CD8-positive, alpha-beta memory T cell (primary cell): ENCODE results near the gene STARD13. TPM values are rescaled to one million over a fixed set of nuclear protein-coding genes. Genes with fewer than 3 reads are reported as not detected.

Source experiments
- CTCF ChIA-PET: fragments of 350-600 bp; sonication (Branson Sonifier 250); formaldehyde crosslinking; loops from one replicate; lab custom pipeline; 2021; ENCODE audit warnings: antibody characterized with exemption; lab: Charles Lee
- POLR2A ChIA-PET: fragments of 350-600 bp; sonication (Branson Sonifier 250); formaldehyde crosslinking; loops from one replicate; lab custom pipeline; 2021; ENCODE audit warnings: antibody characterized with exemption; lab: Charles Lee
- DNase-seq, 5 donors: peaks; one replicate each; pipeline versions ENCODE4 v3.0.0 to v3.0.0-alpha.2; 2020 to 2022; ENCODE audit warnings: mixed read lengths in 1 of 5
- H3K27ac ChIP-seq: one replicate; pipeline ENCODE4 v1.7.0; 2013; ENCODE audit warnings: low read depth, mild to moderate bottlenecking, low read length, moderate library complexity
- H3K27me3 ChIP-seq: 2 replicates; pipeline ENCODE4 v1.7.0; 2013; ENCODE audit warnings: low read length, mild to moderate bottlenecking; ENCODE audit not compliant: insufficient read depth, poor library complexity, severe bottlenecking
- H3K36me3 ChIP-seq: 2 replicates; pipeline ENCODE4 v1.7.0; 2013; ENCODE audit warnings: mild to moderate bottlenecking, low read length, moderate library complexity; ENCODE audit not compliant: insufficient read depth
- H3K4me1 ChIP-seq: 2 replicates; pipeline ENCODE4 v1.7.0; 2013; ENCODE audit warnings: mild to moderate bottlenecking, low read length, moderate library complexity; ENCODE audit not compliant: insufficient read depth
- H3K4me3 ChIP-seq: 2 replicates; pipeline ENCODE4 v1.7.0; 2013; ENCODE audit warnings: mild to moderate bottlenecking, low read length
- H3K9me3 ChIP-seq: 2 replicates; pipeline ENCODE4 v1.7.0; 2013; ENCODE audit warnings: mild to moderate bottlenecking, low read length
- H3K27ac Mint-ChIP-seq, 8 donors: one replicate each; pipeline ENCODE4 v1.8.0; 2020 to 2021; ENCODE audit warnings: mixed read lengths in 8 of 8, mild to moderate bottlenecking in 6 of 8, inconsistent platforms in 3 of 8, moderate library complexity in 3 of 8
- H3K27me3 Mint-ChIP-seq, 2 donors: one replicate each; pipeline ENCODE4 v1.8.0; 2020 to 2021; ENCODE audit warnings: mixed read lengths in 2 of 2, mild to moderate bottlenecking in 1 of 2, moderate library complexity in 1 of 2
- H3K36me3 Mint-ChIP-seq, 3 donors: one replicate each; pipeline ENCODE4 v1.8.0; 2020 to 2021; ENCODE audit warnings: mixed read lengths in 3 of 3, inconsistent platforms in 1 of 3, mild to moderate bottlenecking in 1 of 3
- H3K4me1 Mint-ChIP-seq, 3 donors: one replicate each; pipeline ENCODE4 v1.8.0; 2020 to 2021; ENCODE audit warnings: mixed read lengths in 3 of 3, inconsistent platforms in 1 of 3, mild to moderate bottlenecking in 1 of 3
- H3K4me3 Mint-ChIP-seq, 7 donors: one replicate each; pipeline ENCODE4 v1.8.0; 2020 to 2021; ENCODE audit warnings: mixed read lengths in 7 of 7, mild to moderate bottlenecking in 6 of 7, moderate library complexity in 4 of 7, inconsistent platforms in 2 of 7
- H3K9me3 Mint-ChIP-seq, 5 donors: one replicate each; pipeline ENCODE4 v1.8.0; 2020 to 2022; ENCODE audit warnings: mixed read lengths in 5 of 5, mild to moderate bottlenecking in 3 of 5, moderate library complexity in 2 of 5, inconsistent platforms in 1 of 5
- polyA plus RNA-seq: library from polyadenylated mRNA; unstranded; fragments of 300-500 nt; fragmentation: Illumina TruSeq; gene quantifications from one replicate; pipeline ENCODE4 v1.2.3, GENCODE V29; 2021
- total RNA-seq, 2 experiments: library from RNA; stranded (reverse); gene quantifications; one replicate each; pipeline ENCODE4 v1.2.3, GENCODE V29; 2021

The STARD13 gene
- total and polyA plus RNA-seq, 3 experiments from 2014 or later, result 0.40 to 0.48 TPM; not detected in 1

DNA sequence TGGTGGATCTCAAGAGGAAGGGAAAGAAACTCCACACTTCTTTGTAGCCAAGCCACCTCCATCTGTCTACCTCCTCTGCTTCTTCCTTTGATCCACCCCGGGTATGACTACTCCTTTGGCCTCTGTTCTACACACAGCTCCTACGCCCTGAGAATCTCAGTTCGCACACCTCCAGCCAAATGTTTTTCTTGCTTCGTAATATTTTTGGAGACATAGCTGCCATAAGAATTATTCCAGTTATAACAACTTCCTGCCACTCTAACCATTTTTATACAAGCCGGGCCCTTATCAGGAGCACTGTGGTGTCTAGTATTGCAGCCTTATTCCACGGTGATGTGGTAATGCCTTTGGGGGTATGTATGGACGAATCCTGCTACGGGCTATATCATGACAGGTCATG lies 126.7 kb downstream of the STARD13 start:
- Mint-ChIP-seq H3K4me3 (no peak overlapping the region), H3K36me3 (no peaks in the 10 kb centered on the region), H3K27ac (no peak overlapping the region), H3K27me3 (peaks cover 0 to 5% of the 10 kb centered on the region in 2 donors), H3K4me1 (no peaks in the 10 kb centered on the region), H3K9me3 (peaks cover 5 to 14% (median 7%) of the 10 kb centered on the region in 5 donors)
- H3K4me1 ChIP-seq, result no peaks in the 10 kb centered on the region
- DNase-seq, result no peak
- CTCF ChIA-PET, result no interaction called here
- H3K27ac ChIP-seq, result no peak overlapping the region
- H3K9me3 ChIP-seq, result no peaks in the 10 kb centered on the region
- POLR2A ChIA-PET, result no interaction called here
- H3K27me3 ChIP-seq, result no peaks in the 10 kb centered on the region
- H3K4me3 ChIP-seq, result no peak overlapping the region
- H3K36me3 ChIP-seq, result no peaks in the 10 kb centered on the region

GRCh38 chr13:33158271-33158670 lies 127.3 kb downstream of the STARD13 start:
- Histone ChIP-seq H3K4me3 (no peak overlapping the region), H3K9me3 (no peaks in the 10 kb centered on the region), H3K27me3 (no peaks in the 10 kb centered on the region), H3K27ac (no peak overlapping the region), H3K36me3 (no peaks in the 10 kb centered on the region), H3K4me1 (no peaks in the 10 kb centered on the region)
- Mint-ChIP-seq H3K27me3 (peaks cover 0 to 5% of the 10 kb centered on the region in 2 donors), H3K4me3 (no peak overlapping the region), H3K9me3 (peaks cover 5 to 14% (median 7%) of the 10 kb centered on the region in 5 donors), H3K36me3 (no peaks in the 10 kb centered on the region), H3K27ac (no peak overlapping the region), H3K4me1 (no peaks in the 10 kb centered on the region)
- ChIA-PET POLR2A (no interaction called here), CTCF (no interaction called here)
- DNase-seq, result no peak

GRCh38 chr13:33154911-33155310 lies 130.6 kb downstream of the STARD13 start:
- Histone ChIP-seq H3K4me1 (no peaks in the 10 kb centered on the region), H3K9me3 (no peaks in the 10 kb centered on the region), H3K36me3 (no peaks in the 10 kb centered on the region), H3K4me3 (no peak overlapping the region), H3K27me3 (no peaks in the 10 kb centered on the region), H3K27ac (no peak overlapping the region)
- no peak overlapping the region for H3K27ac Mint-ChIP-seq
- no peaks in the 10 kb centered on the region for H3K36me3 Mint-ChIP-seq
- H3K4me1 Mint-ChIP-seq, result no peaks in the 10 kb centered on the region
- no peaks in the 10 kb centered on the region for H3K9me3 Mint-ChIP-seq
- no peak overlapping the region for H3K4me3 Mint-ChIP-seq
- DNase-seq, result no peak
- POLR2A ChIA-PET, result no interaction called here
- CTCF ChIA-PET, result no interaction called here
- peaks cover 0 to 9% of the 10 kb centered on the region in 2 donors for H3K27me3 Mint-ChIP-seq

- H3K36me3 Mint-ChIP-seq, result no peaks in the 10 kb centered on the region
- H3K27ac Mint-ChIP-seq, result peak overlapping the region in 1 of 8 donors; percentile 47
- H3K27me3 Mint-ChIP-seq, result peaks cover 0 to 4% of the 10 kb centered on the region in 2 donors
- CTCF ChIA-PET, result no interaction called here
- POLR2A ChIA-PET, result no interaction called here
- Histone ChIP-seq H3K4me3 (no peak overlapping the region), H3K4me1 (no peaks in the 10 kb centered on the region), H3K36me3 (no peaks in the 10 kb centered on the region), H3K9me3 (no peaks in the 10 kb centered on the region), H3K27me3 (no peaks in the 10 kb centered on the region), H3K27ac (no peak overlapping the region)
- no peaks in the 10 kb centered on the region for H3K9me3 Mint-ChIP-seq
- H3K4me3 Mint-ChIP-seq, result no peak overlapping the region
- DNase-seq, result no peak
- no peaks in the 10 kb centered on the region for H3K4me1 Mint-ChIP-seq
These were observed 131.8 kb downstream of the STARD13 start for GRCh38 chr13:33153421-33154404.

GRCh38 chr13:33152389-33152788 lies 133.2 kb downstream of the STARD13 start:
- H3K4me3 ChIP-seq, result no peak overlapping the region
- Mint-ChIP-seq H3K9me3 (no peaks in the 10 kb centered on the region), H3K27ac (no peak overlapping the region), H3K4me1 (no peaks in the 10 kb centered on the region), H3K27me3 (peaks cover 0 to 4% of the 10 kb centered on the region in 2 donors), H3K4me3 (no peak overlapping the region), H3K36me3 (no peaks in the 10 kb centered on the region)
- no peak overlapping the region for H3K27ac ChIP-seq
- H3K4me1 ChIP-seq, result no peaks in the 10 kb centered on the region
- H3K9me3 ChIP-seq, result no peaks in the 10 kb centered on the region
- POLR2A ChIA-PET, result no interaction called here
- CTCF ChIA-PET, result no interaction called here
- DNase-seq, result no peak
- H3K36me3 ChIP-seq, result no peaks in the 10 kb centered on the region
- H3K27me3 ChIP-seq, result no peaks in the 10 kb centered on the region

DNA sequence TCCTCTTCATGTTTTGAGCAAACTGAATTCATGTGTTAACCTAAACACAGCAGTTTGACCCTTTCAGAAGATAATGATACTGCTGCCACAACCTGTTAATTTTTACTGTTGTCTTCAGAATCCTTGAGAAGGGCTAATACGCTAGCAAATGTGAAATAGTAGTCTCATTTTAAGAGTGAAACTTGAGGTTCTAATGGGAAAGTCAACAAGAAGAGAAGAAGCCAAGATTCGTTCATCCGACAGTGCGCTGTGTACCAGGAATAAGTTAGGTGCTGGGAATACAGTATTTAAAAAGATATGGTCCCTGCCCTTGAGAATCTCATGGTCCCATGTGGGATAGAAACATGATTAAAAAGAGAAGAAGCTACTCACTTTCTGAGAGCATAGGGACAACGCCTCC lies 134.9 kb downstream of the STARD13 start:
- ChIA-PET CTCF (no interaction called here), POLR2A (no interaction called here)
- H3K4me1 ChIP-seq, result no peaks in the 10 kb centered on the region
- peaks cover 0 to 4% of the 10 kb centered on the region in 2 donors for H3K27me3 Mint-ChIP-seq
- no peak overlapping the region for H3K27ac Mint-ChIP-seq
- no peaks in the 10 kb centered on the region for H3K36me3 ChIP-seq
- no peak overlapping the region for H3K4me3 ChIP-seq
- no peaks in the 10 kb centered on the region for H3K36me3 Mint-ChIP-seq
- no peaks in the 10 kb centered on the region for H3K9me3 ChIP-seq
- H3K9me3 Mint-ChIP-seq, result no peaks in the 10 kb centered on the region
- no peak for DNase-seq
- no peak overlapping the region for H3K27ac ChIP-seq
- H3K27me3 ChIP-seq, result no peaks in the 10 kb centered on the region
- no peaks in the 10 kb centered on the region for H3K4me1 Mint-ChIP-seq
- no peak overlapping the region for H3K4me3 Mint-ChIP-seq

DNA sequence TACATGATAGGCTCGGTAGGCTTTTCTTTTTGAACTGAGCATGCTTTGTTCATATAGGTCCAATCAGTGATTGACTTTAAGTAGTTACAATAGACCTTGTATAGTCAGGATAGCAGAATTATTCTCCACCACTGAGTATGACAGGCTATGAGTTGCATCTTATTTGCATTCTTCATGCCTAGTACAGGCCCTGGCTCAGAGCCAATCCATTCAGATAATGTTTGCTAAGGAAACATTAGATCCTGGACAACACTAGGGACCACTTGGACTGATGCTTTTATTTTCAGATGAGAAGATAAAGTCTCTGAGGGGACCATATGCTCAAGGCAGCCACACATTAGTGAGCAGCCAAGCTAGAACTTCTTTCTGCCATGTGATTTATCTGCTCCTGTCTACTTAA lies 135.4 kb downstream of the STARD13 start:
- Histone ChIP-seq H3K4me1 (no peaks in the 10 kb centered on the region), H3K9me3 (no peaks in the 10 kb centered on the region), H3K36me3 (no peaks in the 10 kb centered on the region), H3K27ac (no peak overlapping the region), H3K4me3 (no peak overlapping the region), H3K27me3 (no peaks in the 10 kb centered on the region)
- Mint-ChIP-seq H3K27me3 (peaks cover 0 to 4% of the 10 kb centered on the region in 2 donors), H3K4me1 (no peaks in the 10 kb centered on the region), H3K4me3 (no peak overlapping the region), H3K9me3 (no peaks in the 10 kb centered on the region), H3K36me3 (no peaks in the 10 kb centered on the region), H3K27ac (no peak overlapping the region)
- CTCF ChIA-PET, result no interaction called here
- POLR2A ChIA-PET, result no interaction called here
- no peak for DNase-seq

DNA sequence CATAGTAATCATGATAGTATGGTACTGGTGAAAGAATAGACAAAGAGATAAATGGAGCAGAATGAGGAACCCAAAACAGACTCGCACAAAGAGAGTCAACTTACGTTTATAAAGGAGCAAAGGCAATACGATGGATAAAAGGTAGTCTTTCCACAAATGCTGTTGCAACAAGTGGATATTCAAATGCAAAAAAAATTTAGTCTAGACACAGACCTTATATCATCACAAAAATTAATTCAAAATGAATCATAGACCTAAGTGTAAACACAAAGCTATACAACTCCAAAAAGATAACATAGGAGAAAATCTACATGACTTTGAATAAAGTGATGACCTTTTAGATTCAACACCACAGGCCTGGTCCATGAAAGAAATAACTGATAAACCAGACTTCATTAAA lies 137.7 kb downstream of the STARD13 start:
- CTCF ChIA-PET, result no interaction called here
- Histone ChIP-seq H3K4me1 (no peaks in the 10 kb centered on the region), H3K9me3 (no peaks in the 10 kb centered on the region), H3K27ac (no peak overlapping the region), H3K36me3 (no peaks in the 10 kb centered on the region), H3K27me3 (no peaks in the 10 kb centered on the region), H3K4me3 (no peak overlapping the region)
- Mint-ChIP-seq H3K36me3 (no peaks in the 10 kb centered on the region), H3K9me3 (no peaks in the 10 kb centered on the region), H3K27me3 (peaks cover 0 to 6% of the 10 kb centered on the region in 2 donors), H3K4me3 (no peak overlapping the region), H3K27ac (no peak overlapping the region), H3K4me1 (no peaks in the 10 kb centered on the region)
- DNase-seq, result no peak
- POLR2A ChIA-PET, result no interaction called here
